ENCODE results near the gene USP11. TPM values are rescaled to one million over a fixed set of nuclear protein-coding genes. Genes with fewer than 3 reads are reported as not detected.

Gene USP11
- total RNA-seq, 1 donor from 2014 or later, result 72.4 TPM

DNA sequence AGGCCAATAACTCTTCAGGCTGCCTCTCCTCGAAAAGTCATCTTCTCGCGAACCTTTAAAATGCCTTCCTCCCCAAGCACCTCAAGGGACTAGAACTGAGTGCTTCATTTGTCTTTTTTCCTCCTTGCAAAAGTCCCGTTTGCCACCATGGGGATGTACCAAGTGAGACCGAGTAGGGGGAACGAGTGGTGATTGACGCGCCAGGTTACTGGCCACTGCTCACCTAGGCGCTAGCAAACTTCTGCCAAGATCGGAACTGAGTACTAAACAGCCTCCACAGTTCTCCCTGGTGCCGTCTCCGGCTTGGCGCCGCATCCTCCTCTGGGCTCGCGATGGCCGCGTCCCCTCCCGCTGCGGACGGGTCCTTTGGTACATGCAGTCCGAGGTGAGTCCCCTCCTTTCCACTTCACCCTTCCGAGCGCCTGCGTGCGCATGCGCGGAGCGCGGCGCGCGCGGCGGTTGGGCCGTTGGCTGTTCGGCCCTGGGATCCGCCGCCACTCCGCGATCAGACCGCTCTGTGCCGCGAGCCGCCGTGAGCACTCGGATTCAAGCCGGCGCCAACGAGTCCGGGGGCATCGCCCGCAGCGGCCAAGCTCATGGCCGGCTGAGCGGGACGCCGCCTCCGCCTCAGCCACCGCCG, 14.4 kb upstream of the USP11 start, which contains the start of gene CDK16:
TSS of gene CDK16 (plus strand) at position 402 of the 640 bp plus-strand sequence. CDS start 4,877 bp downstream, outside the sequence.
- no peaks in the 10 kb centered on the region for H3K27me3 ChIP-seq
- no peaks in the 10 kb centered on the region for H3K9me3 ChIP-seq
- intact Hi-C loops (cut with DNase I), result no loop called here
- peaks cover 34% of the 10 kb centered on the region for H3K4me1 ChIP-seq
- no peak for DNase-seq (ENCODE audit: extremely low spot score in 2 of 2)
- H3K4me3 ChIP-seq, result peak within 1 kb of the TSS; percentile 71 to 93
- peak within 1 kb of the TSS; percentile 92 for H3K27ac ChIP-seq
- peaks cover 0 to 32% of the 10 kb centered on the region in 2 donors for H3K36me3 ChIP-seq
- TF ChIP-seq, protein P1, sequence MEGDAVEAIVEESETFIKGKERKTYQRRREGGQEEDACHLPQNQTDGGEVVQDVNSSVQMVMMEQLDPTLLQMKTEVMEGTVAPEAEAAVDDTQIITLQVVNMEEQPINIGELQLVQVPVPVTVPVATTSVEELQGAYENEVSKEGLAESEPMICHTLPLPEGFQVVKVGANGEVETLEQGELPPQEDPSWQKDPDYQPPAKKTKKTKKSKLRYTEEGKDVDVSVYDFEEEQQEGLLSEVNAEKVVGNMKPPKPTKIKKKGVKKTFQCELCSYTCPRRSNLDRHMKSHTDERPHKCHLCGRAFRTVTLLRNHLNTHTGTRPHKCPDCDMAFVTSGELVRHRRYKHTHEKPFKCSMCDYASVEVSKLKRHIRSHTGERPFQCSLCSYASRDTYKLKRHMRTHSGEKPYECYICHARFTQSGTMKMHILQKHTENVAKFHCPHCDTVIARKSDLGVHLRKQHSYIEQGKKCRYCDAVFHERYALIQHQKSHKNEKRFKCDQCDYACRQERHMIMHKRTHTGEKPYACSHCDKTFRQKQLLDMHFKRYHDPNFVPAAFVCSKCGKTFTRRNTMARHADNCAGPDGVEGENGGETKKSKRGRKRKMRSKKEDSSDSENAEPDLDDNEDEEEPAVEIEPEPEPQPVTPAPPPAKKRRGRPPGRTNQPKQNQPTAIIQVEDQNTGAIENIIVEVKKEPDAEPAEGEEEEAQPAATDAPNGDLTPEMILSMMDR (IDR thresholded peaks at IDR 0.05), result no peak
- peak; percentile 34 to 90 for TF ChIP-seq POLR2AphosphoS5 (IDR thresholded peaks at IDR 0.05; ENCODE audit: insufficient read depth in 1 of 2, low read depth in 1 of 2)
- peak in 1 of 2 donors; percentile 88 for TF ChIP-seq POLR2A (IDR thresholded peaks at IDR 0.05)

DNA sequence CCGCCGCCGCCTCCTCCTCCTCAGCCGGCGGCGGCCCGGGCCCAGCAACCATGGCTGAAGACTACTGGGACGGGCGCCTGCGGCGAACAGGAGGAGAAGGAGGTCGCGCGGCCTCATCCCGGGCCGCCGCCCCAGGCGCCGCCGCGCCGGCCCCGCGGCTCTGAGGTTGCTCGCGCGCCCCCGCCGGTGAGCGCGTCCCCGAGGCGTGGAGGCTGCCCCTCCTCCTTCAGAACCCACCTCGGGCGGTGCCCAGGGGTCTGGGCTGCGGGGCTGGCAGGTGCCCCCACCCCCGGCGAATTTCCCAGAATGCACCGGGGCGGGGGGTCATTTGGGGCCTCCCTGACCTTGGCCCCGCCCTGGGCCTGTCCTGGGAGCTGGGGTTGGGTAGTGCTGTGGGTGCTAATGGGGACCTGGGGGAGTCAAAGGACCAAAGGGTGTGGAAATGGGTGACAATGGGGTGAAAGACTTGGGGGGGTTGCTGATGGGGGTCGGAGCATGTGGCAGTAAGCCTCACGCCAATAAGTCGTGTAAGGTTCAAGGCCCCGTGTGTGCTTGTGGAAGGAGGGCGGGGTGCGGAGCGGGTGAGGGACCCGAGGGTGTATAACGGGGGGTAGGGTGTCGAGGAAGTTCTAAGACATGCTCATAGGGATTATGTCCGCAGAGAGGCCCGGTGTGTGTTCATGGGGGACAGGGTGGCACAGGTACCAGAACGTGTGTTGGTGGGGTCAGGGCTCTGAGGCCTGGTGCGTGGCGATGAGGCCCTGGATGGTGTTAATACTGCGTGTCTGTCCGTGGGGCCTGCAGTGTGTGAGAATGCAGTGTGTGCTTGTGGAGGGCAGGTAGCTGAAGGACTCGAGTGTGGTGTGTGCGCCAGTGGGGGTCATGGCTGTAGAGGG, 13.6 kb upstream of the USP11 start:
- Histone ChIP-seq H3K9me3 (no peaks in the 10 kb centered on the region), H3K4me3 (peak overlapping the region; percentile 71 to 93), H3K4me1 (peaks cover 34% of the 10 kb centered on the region), H3K27me3 (no peaks in the 10 kb centered on the region), H3K36me3 (peaks cover 0 to 32% of the 10 kb centered on the region in 2 donors), H3K27ac (peak overlapping the region; percentile 92)
- TF ChIP-seq, protein P1 (IDR thresholded peaks at IDR 0.05), result no peak
- no peak for TF ChIP-seq POLR2A (IDR thresholded peaks at IDR 0.05)
- TF ChIP-seq POLR2AphosphoS5 (IDR thresholded peaks at IDR 0.05; ENCODE audit: insufficient read depth in 1 of 2, low read depth in 1 of 2), result no peak
- intact Hi-C loops (cut with DNase I), result no loop called here
- no peak for DNase-seq (ENCODE audit: extremely low spot score in 2 of 2)

DNA sequence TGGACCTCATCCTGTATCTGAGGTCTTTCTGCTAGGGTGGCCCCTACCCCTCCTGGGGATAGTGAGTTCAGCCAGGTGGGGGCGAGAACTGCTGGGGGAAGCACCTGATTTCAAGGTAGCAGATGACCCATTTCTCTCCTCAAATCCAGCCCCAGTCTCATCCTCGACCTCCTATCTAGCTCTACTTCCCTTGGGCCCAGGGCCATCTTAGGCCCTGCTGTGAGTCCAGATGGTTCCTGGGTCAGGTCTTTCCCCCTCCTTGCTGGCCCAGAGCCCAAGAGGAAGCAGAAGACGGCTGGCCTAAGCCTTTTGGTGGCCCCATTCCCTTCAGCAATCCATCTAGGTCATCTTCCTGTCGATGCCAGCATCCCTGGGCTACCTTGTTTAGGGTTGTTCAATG, 11.1 kb upstream of the USP11 start:
- intact Hi-C loops (cut with DNase I), result no loop called here

DNA sequence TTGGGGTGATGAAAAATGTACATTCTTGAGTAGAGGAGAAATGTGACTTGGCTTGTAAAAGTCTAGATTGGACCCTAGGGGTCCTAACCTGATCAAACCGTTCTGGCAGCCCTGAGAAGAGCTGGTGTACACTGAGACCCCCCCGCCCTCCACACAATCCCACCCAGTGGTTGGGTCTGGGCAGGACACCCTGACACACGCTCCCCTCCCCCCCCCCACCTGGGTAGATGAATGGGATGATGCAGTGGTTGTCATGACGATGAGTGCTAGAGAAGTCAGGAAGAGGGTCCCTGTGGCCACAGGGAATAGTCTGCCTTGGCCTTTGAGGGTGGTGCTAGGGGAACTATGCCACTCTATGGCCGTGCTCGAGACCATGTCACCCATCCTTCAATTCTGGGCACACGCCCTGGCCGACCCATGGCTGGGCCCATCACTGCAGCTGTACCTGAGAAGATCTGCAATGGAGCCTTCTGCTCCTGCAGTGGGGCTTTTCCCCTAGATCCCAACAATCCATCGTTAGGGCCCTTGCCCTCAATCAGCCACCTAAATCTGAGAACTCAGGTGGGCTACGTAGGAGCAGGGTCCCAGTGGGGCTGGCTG, 10.0 kb upstream of the USP11 start:
- H3K9me3 ChIP-seq, result no peaks in the 10 kb centered on the region
- no peaks in the 10 kb centered on the region for H3K27me3 ChIP-seq
- H3K4me3 ChIP-seq, result no peak overlapping the region
- H3K4me1 ChIP-seq, result peaks cover 21% of the 10 kb centered on the region
- no peak for DNase-seq (ENCODE audit: extremely low spot score in 2 of 2)
- no peak for TF ChIP-seq POLR2AphosphoS5 (IDR thresholded peaks at IDR 0.05; ENCODE audit: insufficient read depth in 1 of 2, low read depth in 1 of 2)
- TF ChIP-seq, protein P1 (IDR thresholded peaks at IDR 0.05), result no peak
- intact Hi-C loops (cut with DNase I), result no loop called here
- H3K36me3 ChIP-seq, result peaks cover 0 to 40% of the 10 kb centered on the region in 2 donors
- no peak overlapping the region for H3K27ac ChIP-seq

More for the DNA sequence above, 11.1 kb upstream of the USP11 start:
- no peaks in the 10 kb centered on the region for H3K27me3 ChIP-seq
- no peak overlapping the region for H3K4me3 ChIP-seq
- H3K9me3 ChIP-seq, result no peaks in the 10 kb centered on the region
- no peak for DNase-seq (ENCODE audit: extremely low spot score in 2 of 2)
- H3K4me1 ChIP-seq, result peaks cover 29% of the 10 kb centered on the region
- TF ChIP-seq, protein P1 (IDR thresholded peaks at IDR 0.05), result no peak
- TF ChIP-seq POLR2AphosphoS5 (IDR thresholded peaks at IDR 0.05; ENCODE audit: insufficient read depth in 1 of 2, low read depth in 1 of 2) (no peak), POLR2A (IDR thresholded peaks at IDR 0.05) (no peak)
- peaks cover 0 to 34% of the 10 kb centered on the region in 2 donors for H3K36me3 ChIP-seq
- H3K27ac ChIP-seq, result no peak overlapping the region
